RWPE1 (cell line): ENCODE results near the gene C2orf80.
"Not testable (repeated sequence)": the region's sequence is repeated elsewhere in the genome, so short reads cannot be mapped to it uniquely, and the experiment has no call there.

Experiments used
- CTCF ChIA-PET: fragments of 350-600 bp; sonication (Branson Sonifier 250); formaldehyde crosslinking; extraction: SDS; loops from one replicate; lab custom pipeline; 2021; lab: Yijun Ruan, JAX
- POLR2A ChIA-PET: fragments of 400-600 bp; formaldehyde crosslinking; extraction: SDS; loops from one replicate; lab custom pipeline; 2020; ENCODE audit warnings: antibody characterized with exemption; ENCODE audit not compliant: low non-redundant PET; lab: Yijun Ruan, JAX
- DNase-seq: peaks from one replicate; pipeline ENCODE4 v3.0.0; 2012; ENCODE audit warnings: low spot score
- H3K27ac ChIP-seq: fragments of 450-650 bp; 2 replicates; pipeline ENCODE4 v1.5.1; 2017
- TF ChIP-seq, protein P1 (sequence below): fragments of 450-650 bp; conservative IDR thresholded peaks from 2 replicates; pipeline ENCODE4 v1.5.1; 2017; ENCODE audit warnings: low read depth, mild to moderate bottlenecking

Gene C2orf80

DNA sequence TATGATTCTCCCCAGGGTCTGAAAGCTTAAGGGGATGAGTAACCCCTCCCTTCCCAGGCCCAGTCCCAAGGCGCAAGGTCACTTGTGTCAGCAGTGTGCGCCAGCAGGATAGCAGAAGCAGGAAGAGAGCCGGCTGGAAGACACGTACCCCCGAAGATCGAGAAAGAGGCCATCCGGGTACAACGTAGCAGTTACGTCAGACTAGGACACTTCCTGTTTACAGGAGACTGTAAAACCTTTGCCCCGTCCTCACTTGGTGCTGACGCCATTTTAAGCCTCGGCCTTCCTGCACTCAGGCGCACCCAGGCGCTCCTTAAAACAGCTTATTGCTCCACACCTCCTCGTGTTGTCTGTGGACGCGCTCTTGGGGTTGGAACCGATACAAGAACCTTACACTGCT is 50.4 kb downstream of the C2orf80 start:
- ChIA-PET POLR2A (no interaction called here), CTCF (interaction anchor here (0.7 kb wide), 1 partner anchor 115 kb away, joined by 4 read pairs; no protein-coding TSS in a partner anchor)

DNA sequence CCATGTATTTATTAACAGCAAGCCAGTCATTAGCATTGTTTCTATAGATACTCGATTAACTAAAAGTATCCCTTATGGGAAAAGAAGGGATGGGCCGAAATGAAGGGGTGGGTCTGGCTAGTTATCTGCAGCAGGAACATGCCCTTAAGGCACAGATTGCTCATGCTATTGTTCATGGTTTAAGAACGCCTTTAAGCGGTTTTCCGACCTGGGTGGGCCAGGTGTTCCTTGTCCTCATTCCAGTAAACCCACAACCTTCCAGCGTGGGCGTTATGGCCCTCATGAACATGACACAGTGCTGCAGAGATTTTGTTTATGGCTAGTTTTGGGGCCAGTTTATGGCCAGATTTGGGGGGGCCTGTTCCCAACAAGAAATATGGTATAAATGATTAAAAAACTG is 51.5 kb downstream of the C2orf80 start:
- POLR2A ChIA-PET, CTCF ChIA-PET, DNase-seq, H3K27ac ChIP-seq: not testable (repeated sequence)

More for the DNA sequence above, 50.4 kb downstream of the C2orf80 start:
- no peak overlapping the region for H3K27ac ChIP-seq
- TF ChIP-seq, protein P1, sequence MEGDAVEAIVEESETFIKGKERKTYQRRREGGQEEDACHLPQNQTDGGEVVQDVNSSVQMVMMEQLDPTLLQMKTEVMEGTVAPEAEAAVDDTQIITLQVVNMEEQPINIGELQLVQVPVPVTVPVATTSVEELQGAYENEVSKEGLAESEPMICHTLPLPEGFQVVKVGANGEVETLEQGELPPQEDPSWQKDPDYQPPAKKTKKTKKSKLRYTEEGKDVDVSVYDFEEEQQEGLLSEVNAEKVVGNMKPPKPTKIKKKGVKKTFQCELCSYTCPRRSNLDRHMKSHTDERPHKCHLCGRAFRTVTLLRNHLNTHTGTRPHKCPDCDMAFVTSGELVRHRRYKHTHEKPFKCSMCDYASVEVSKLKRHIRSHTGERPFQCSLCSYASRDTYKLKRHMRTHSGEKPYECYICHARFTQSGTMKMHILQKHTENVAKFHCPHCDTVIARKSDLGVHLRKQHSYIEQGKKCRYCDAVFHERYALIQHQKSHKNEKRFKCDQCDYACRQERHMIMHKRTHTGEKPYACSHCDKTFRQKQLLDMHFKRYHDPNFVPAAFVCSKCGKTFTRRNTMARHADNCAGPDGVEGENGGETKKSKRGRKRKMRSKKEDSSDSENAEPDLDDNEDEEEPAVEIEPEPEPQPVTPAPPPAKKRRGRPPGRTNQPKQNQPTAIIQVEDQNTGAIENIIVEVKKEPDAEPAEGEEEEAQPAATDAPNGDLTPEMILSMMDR, result no peak
- DNase-seq, result no peak

DNA sequence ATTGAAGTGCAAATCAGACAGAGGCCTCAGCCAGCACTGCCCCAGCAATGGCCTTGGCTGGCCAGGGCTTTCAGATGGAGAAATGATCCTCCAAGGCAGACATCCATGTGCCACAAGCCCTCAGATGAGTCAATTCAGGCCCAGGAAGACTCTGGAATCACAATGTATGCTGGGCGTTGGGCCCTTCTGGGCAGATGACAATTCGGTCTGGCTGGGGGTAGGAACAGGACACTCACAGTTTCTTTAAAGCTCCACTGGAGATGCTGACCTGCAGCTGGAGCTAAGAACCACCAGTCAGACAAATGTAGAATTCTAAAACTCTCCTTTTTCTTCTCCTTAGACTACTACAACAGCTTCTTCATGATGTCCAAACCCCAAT is 53.1 kb downstream of the C2orf80 start:
- DNase-seq, result no peak
- ChIA-PET POLR2A (no interaction called here), CTCF (no interaction called here)
- H3K27ac ChIP-seq, result no peak overlapping the region
- TF ChIP-seq, protein P1, result no peak

DNA sequence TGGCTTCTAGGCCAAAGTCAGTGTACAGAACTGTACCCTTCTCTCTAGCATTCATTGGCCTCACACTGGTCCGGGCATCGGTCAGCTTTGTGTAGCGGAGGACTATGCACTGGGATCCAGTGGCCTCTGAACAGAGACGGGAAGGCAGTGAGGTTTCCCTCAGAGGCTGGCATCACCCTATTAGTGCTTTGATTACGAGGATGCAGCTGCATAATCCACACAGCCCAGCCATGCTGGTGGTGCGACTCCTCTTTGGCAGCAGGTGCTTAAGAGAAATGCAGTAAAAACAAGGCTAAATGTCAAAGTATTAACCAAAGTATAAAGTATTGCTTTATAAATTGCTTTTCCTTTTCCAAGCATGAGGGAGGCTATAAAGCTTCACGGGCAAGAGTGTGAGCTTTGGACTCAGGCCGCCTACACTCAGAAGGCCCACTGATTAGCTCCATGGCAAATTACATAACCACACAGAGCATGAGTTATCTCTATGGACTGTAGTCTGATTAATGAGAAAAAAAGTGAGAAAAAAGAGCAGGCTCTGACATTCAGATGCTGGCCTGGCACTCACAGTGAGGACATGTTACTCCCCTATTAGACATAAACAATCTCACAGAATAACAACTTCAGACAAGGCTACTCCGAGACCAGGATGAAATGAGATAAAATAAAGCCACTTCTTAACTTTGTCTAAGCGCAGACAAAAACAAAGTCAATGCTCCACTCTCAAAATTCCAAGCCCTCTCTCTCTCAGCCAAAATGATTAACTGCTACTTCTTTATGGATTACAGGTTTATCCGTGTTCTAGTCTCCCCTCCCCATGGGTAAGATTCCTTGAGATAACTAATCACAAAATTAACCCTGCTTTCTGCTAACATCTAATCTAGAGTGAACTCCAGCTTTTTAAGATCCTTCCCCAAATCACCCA is 53.8 kb downstream of the C2orf80 start:
- ChIA-PET POLR2A (no interaction called here), CTCF (no interaction called here)
- TF ChIP-seq, protein P1, result no peak
- H3K27ac ChIP-seq, result no peak overlapping the region
- DNase-seq, result no peak

DNA sequence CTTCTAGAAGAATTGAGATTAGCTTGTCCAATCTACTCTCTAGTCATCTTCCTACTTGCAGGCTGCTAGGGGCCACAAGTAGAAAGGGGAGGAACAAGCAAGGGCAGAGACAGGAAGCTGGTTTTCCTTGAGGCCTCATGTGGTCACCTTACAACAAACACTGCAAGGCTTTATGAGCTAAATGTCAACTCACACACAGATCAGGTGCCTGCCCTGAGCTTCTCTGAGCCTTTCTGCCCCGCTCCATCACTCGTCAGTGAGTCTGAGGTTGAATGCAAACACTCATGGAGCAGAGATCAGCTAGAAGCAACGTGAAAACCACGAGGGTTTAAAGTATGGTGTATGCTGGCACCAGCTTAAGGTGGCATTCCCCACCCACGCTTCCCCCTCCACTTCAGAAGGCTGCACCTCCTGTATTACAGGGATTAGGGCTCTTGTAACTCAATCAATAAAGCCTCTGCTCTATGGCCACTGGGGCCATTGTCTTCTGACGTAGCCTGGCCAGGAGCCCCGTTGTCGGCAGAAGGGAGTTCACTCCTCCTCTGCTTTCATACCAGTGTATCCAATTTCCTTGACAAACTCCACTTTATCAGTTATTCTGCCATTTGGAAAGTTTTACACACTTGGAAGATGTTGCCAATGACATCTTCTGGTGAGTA is 54.8 kb downstream of the C2orf80 start:
- POLR2A ChIA-PET, result no interaction called here
- DNase-seq, result no peak

DNA sequence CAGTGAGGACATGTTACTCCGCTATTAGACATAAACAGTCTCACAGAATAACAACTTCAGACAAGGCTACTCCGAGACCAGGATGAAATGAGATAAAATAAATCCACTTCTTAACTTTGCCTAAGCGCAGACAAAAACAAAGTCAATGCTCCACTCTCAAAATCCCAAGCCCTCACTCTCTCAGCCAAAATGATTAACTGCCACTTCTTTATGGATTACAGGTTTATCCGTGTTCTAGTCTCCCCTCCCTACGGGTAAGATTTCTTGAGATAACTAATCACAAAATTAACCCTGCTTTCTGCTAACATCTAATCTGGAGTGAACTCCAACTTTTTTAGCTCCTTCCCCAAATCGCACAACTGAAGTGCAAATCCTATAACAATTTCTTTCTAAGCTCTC is 59.1 kb downstream of the C2orf80 start:
- CTCF ChIA-PET, result no interaction called here
- no peak overlapping the region for H3K27ac ChIP-seq
- TF ChIP-seq, protein P1, result no peak
- POLR2A ChIA-PET, result no interaction called here
- DNase-seq, result no peak

More for the DNA sequence above, 54.8 kb downstream of the C2orf80 start:
- TF ChIP-seq, protein P1, result no peak
- no peak overlapping the region for H3K27ac ChIP-seq
- CTCF ChIA-PET, result no interaction called here
